K562 (cell line): ENCODE measurements around the gene FAM193A. TPM values are rescaled to one million over a fixed set of nuclear protein-coding genes. Genes with fewer than 3 reads are reported as not detected.

Source experiments
- ATAC-seq: fragments of 200-7000 bp; cut with Tn5 transposase; 3 replicates; pipeline ENCODE4 v1.9.1; 2020; ENCODE audit warnings: moderate library complexity
- BruUV-seq: library from RNA; stranded (reverse); fragments of 400-500 nt; replicated peaks from 2 replicates; lab custom pipeline; 2021; lab: Mats Ljungman, UMichigan
- CTCF ChIA-PET: fragments of 300-600 bp; formaldehyde crosslinking; extraction: SDS; loops from one replicate; lab custom pipeline; 2021; ENCODE audit warnings: low intra/inter-chr PET ratio; lab: Yijun Ruan, JAX
- POLR2A ChIA-PET: fragments of 300-600, 350-650 bp; sonication (Branson Sonifier 250); formaldehyde crosslinking; extraction: SDS; loops from one replicate; lab custom pipeline; 2021; ENCODE audit warnings: antibody characterized with exemption, inconsistent platforms; lab: Yijun Ruan, JAX
- DNase-seq, 4 experiments: peaks; one replicate each; pipeline versions ENCODE4 v3.0.0 to v3.0.0-alpha.2; 2011 to 2018; ENCODE audit warnings: low spot score in 3 of 4, mixed read lengths in 3 of 4; ENCODE audit errors: extremely low read depth in 1 of 4
- FAIRE-seq: peaks from 2 replicates; lab custom pipeline; 2011; peaks lifted over from hg19 to GRCh38; lab: Jason Lieb, UNC
- H2AFZ ChIP-seq: 2 replicates; pipeline ENCODE4 v1.6.0; 2011; ENCODE audit warnings: low read depth, low read length, control low read depth, inconsistent platforms
- H3K27ac ChIP-seq: fragments of 200-600 bp; 3 replicates; pipeline ENCODE4 v1.8.0; 2011; ENCODE audit warnings: low read depth, mild to moderate bottlenecking, control low read depth, inconsistent platforms, low read length, moderate library complexity, mixed read lengths; ENCODE audit errors: extremely low read depth
- H3K27me3 ChIP-seq, 2 experiments: fragments of 300-600 bp in 1 of 2; 2 replicates in 1 of 2; 3 replicates in 1 of 2; pipeline versions ENCODE4 v1.6.0 to v1.8.0; 2011; ENCODE audit warnings: inconsistent platforms in 2 of 2, low read length in 2 of 2, mild to moderate bottlenecking in 1 of 2, mixed read lengths in 1 of 2, moderate library complexity in 1 of 2; ENCODE audit not compliant: control insufficient read depth in 2 of 2, insufficient read depth in 2 of 2
- H3K36me3 ChIP-seq: fragments of 300-600 bp; 3 replicates; pipeline ENCODE4 v1.8.0; 2011; ENCODE audit warnings: mild to moderate bottlenecking, low read length, inconsistent platforms; ENCODE audit not compliant: control insufficient read depth, insufficient read depth
- H3K4me1 ChIP-seq, 2 experiments: fragments of 200-600 bp in 1 of 2; replicated peaks in 1 of 2; 2 replicates in 1 of 2; 3 replicates in 1 of 2; pipeline versions ENCODE4 v1.5.1 to v1.8.0; 2011; ENCODE audit warnings: inconsistent platforms in 2 of 2, low read length in 2 of 2, mild to moderate bottlenecking in 1 of 2, mixed read lengths in 1 of 2, moderate library complexity in 1 of 2; ENCODE audit not compliant: control insufficient read depth in 2 of 2, insufficient read depth in 2 of 2
- H3K4me2 ChIP-seq: 2 replicates; pipeline ENCODE4 v1.6.1; 2011; ENCODE audit warnings: low read length, control low read depth, inconsistent platforms, mixed read lengths; ENCODE audit not compliant: insufficient read depth
- H3K4me3 ChIP-seq: fragments of 200-600 bp; sonication (generic), shearing (Covaris generic); 2 replicates; pipeline ENCODE4 v1.5.1; 2016; ENCODE audit warnings: control low read depth, inconsistent platforms
- H3K79me2 ChIP-seq: fragments of 200-600 bp; 3 replicates; pipeline ENCODE4 v1.8.0; 2011; ENCODE audit warnings: low read length, inconsistent platforms; ENCODE audit not compliant: control insufficient read depth, insufficient read depth
- H3K9ac ChIP-seq, 2 experiments: 2 replicates each; pipeline versions ENCODE4 v1.6.0 to v1.6.1; 2011; ENCODE audit warnings: low read depth in 2 of 2, low read length in 2 of 2, control low read depth in 1 of 2, inconsistent platforms in 1 of 2, mild to moderate bottlenecking in 1 of 2, mixed read lengths in 1 of 2; ENCODE audit not compliant: insufficient read depth in 1 of 2
- H3K9me1 ChIP-seq: one replicate; pipeline ENCODE4 v1.6.0; 2011; ENCODE audit warnings: inconsistent platforms, mild to moderate bottlenecking, low read length, moderate library complexity; ENCODE audit not compliant: control insufficient read depth, insufficient read depth
- H3K9me3 ChIP-seq: replicated peaks from 2 replicates; pipeline ENCODE4 v1.5.1; 2011; ENCODE audit warnings: low read depth, low read length, inconsistent platforms; ENCODE audit not compliant: control insufficient read depth, insufficient read depth
- H4K20me1 ChIP-seq: replicated peaks from 2 replicates; pipeline ENCODE4 v1.6.1; 2011; ENCODE audit warnings: low read length, inconsistent platforms, mixed read lengths; ENCODE audit not compliant: control insufficient read depth, insufficient read depth
- E2F8 ChIP-seq: fragments of 450-650 bp; IDR thresholded peaks from 2 replicates; pipeline ENCODE4 v1.7.1; 2018; ENCODE audit warnings: mild to moderate bottlenecking, low read depth; ENCODE audit not compliant: partially characterized antibody
- HNRNPLL ChIP-seq: fragments of 200-400 bp; formaldehyde crosslinking; IDR thresholded peaks from 2 replicates; pipeline ENCODE4 v1.6.1; 2017; ENCODE audit warnings: low read length, low read depth, mild to moderate bottlenecking; ENCODE audit not compliant: poor library complexity, severe bottlenecking
- RBBP5 ChIP-seq: fragments of 200-600 bp; sonication (generic); IDR thresholded peaks from 2 replicates; pipeline ENCODE4 v1.6.1; 2012; ENCODE audit warnings: borderline replicate concordance, mild to moderate bottlenecking, low read length, control low read depth, inconsistent platforms; ENCODE audit not compliant: insufficient read depth, poor library complexity, severe bottlenecking
- SAP30 ChIP-seq: fragments of 200-600 bp; sonication (generic); IDR thresholded peaks from 2 replicates; pipeline ENCODE4 v1.6.1; 2012; ENCODE audit warnings: borderline replicate concordance, low read depth, mild to moderate bottlenecking, moderate library complexity, low read length, control low read depth, inconsistent platforms; ENCODE audit not compliant: insufficient read depth, poor library complexity, severe bottlenecking
- SIX5 ChIP-seq, 2 experiments: IDR thresholded peaks; 2 replicates each; pipeline ENCODE4 v1.6.1; 2011; ENCODE audit warnings: low read length in 2 of 2, borderline replicate concordance in 1 of 2, low read depth in 1 of 2, mild to moderate bottlenecking in 1 of 2, moderate library complexity in 1 of 2; ENCODE audit not compliant: insufficient read depth in 1 of 2
- SMC3 ChIP-seq: conservative IDR thresholded peaks from 2 replicates; pipeline ENCODE4 v1.6.1; 2011; ENCODE audit warnings: low read depth, low read length, improper control_type of control experiment; ENCODE audit not compliant: insufficient read depth
- SRSF1 ChIP-seq: fragments of 200-400 bp; formaldehyde crosslinking; IDR thresholded peaks from 2 replicates; pipeline ENCODE4 v1.6.1; 2017; ENCODE audit warnings: mild to moderate bottlenecking, low read depth, low read length, moderate library complexity
- TOE1 ChIP-seq, 2 experiments: fragments of 450-650 bp in 1 of 2; sonication (generic) in 1 of 2; formaldehyde crosslinking in 1 of 2; IDR thresholded peaks; 2 replicates each; pipeline versions ENCODE4 v1.7.1 to v1.8.0; 2016 to 2022; ENCODE audit warnings: borderline replicate concordance in 2 of 2, mild to moderate bottlenecking in 2 of 2, antibody characterized with exemption in 1 of 2, inconsistent platforms in 1 of 2, low read depth in 1 of 2, missing genetic modification reagents in 1 of 2, moderate library complexity in 1 of 2
- ZFX ChIP-seq: sonication (generic); formaldehyde crosslinking; IDR thresholded peaks from 2 replicates; pipeline ENCODE4 v1.8.0; 2022; ENCODE audit warnings: mild to moderate bottlenecking, missing genetic modification reagents, moderate library complexity
- ZNF511 ChIP-seq: sonication (generic); formaldehyde crosslinking; IDR thresholded peaks from 2 replicates; pipeline ENCODE4 v1.8.0; 2022; ENCODE audit warnings: mild to moderate bottlenecking, missing genetic modification reagents
- ZNF584 ChIP-seq: fragments of 200-800 bp; sonication (Bioruptor generic); IDR thresholded peaks from 2 replicates; pipeline ENCODE4 v1.6.1; 2016; ENCODE audit warnings: low read depth, mild to moderate bottlenecking, missing genetic modification characterization, missing compliant biosample characterization
- WGBS: fragments of 100-300 bp; shearing (Covaris generic); methylation state at CpG from one replicate; pipeline ENCODE4 v1.1.6; 2016; ENCODE audit warnings: low coverage, mixed read lengths; ENCODE audit not compliant: insufficient coverage; ENCODE audit errors: missing lambda C conversion rate; 5-methylcytosine and 5-hydroxymethylcytosine counted together
- in situ Hi-C: fragments of 300-500 bp; cut with MboI; formaldehyde crosslinking; loops from 4 replicates; pipeline ENCODE4 v1.15.0; 2018; ENCODE audit warnings: inconsistent platforms, mixed read lengths
- intact Hi-C: fragments of 100-400 bp; cut with micrococcal nuclease; formaldehyde crosslinking; loops from 2 replicates; pipeline ENCODE4 v1.14.2; 2022
- polyA plus RNA-seq, 8 experiments: library from polyadenylated mRNA; depleted of rRNA in 4 of 8; stranded (reverse) in 5 of 8; unstranded in 3 of 8; fragments of >200 nt; fragmentation: Nextera tagmentation in 2 of 8; fragmentation: Illumina TruSeq in 1 of 8; extraction: Ambion mirVana in 2 of 8; extraction: Trizol in 1 of 8; gene quantifications; 2 replicates each; pipeline versions ENCODE4 v1.2.1 to v1.2.3, GENCODE V29; 2011 to 2014; ENCODE audit warnings: inconsistent platforms in 1 of 8, missing spikeins in 1 of 8
- total RNA-seq, 7 experiments: library from RNA; depleted of rRNA in 6 of 7; stranded (reverse); fragments of >200 nt in 6 of 7; fragmentation: Illumina TruSeq in 2 of 7; extraction: Trizol in 2 of 7; gene quantifications; 2 replicates each; pipeline versions ENCODE4 v1.2.1 to v1.2.3, GENCODE V29; 2011 to 2021; ENCODE audit warnings: low replicate concordance in 1 of 7
- TF ChIP-seq, protein P1 (sequence below), 2 experiments: IDR thresholded peaks; 2 replicates each; pipeline ENCODE4 v1.6.1; 2011; ENCODE audit warnings: borderline replicate concordance in 1 of 2, control low read depth in 1 of 2, low read depth in 1 of 2, low read length in 1 of 2, mild to moderate bottlenecking in 1 of 2, mixed read lengths in 1 of 2, moderate library complexity in 1 of 2; ENCODE audit not compliant: insufficient read depth in 1 of 2, insufficient read length in 1 of 2, poor library complexity in 1 of 2, severe bottlenecking in 1 of 2; ENCODE audit errors: extremely low read depth in 1 of 2

Gene FAM193A
- total and polyA plus RNA-seq, 9 of the 15 experiments (the other 6 are each of a cell fraction or from before 2014, with no cell fraction given), result 0.46 to 24.6 (median 9.6) TPM

DNA sequence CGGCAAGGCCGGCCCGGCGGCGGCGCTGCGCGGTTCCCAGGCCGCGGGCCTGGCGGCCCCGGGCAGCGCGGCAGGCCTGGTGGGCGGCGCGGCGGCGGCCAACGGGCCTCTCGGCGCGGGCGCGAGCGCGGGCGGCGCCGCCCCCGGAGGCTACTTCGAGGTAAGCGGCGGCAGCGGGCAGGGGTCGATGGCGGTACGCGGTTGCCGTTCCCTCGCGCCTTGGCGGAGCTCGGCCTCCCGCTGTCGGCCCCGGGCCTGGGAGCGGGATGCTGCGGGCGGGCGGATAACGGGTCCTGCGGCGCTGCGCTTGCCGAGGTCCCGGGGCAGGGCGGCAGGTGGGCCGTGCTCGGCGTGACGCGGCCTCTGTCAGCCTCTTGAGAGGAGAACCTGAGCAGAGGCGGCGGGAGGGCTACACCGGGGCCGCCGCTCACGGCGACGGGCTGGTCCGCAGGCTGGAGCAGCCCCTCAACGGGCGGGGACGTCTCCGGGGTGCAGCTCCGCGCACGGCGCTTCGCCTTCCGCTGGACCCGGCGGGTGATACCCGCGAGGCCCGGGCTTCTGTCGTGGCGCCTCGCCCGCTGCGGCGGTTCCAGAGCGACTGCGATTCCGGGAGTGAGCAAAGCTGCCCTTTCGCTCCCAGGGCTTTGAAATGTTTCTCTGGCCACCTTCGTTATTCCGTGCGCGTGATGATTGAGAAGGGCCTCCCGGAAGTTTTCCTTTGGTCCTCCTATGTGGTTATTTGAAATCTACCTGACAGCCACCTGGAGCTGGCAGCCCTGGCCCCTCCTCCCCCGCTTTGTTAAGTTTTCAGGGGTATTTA is 774 bp downstream of the FAM193A start:
- POLR2A ChIA-PET, result interaction anchor here (0.7 to 1.2 kb wide), 7 partner anchors 12 to 135 kb away, joined by 3 to 4 read pairs (median 4); no protein-coding TSS in a partner anchor
- FAIRE-seq (no peak), DNase-seq (peak; percentile 25 to 66 (median 36)), ATAC-seq (peak; percentile 14)
- Histone ChIP-seq H3K4me1 (peaks cover 12 to 25% of the 10 kb centered on the region in 2 experiments; a peak in 4 of 5 replicates), H3K4me2 (peak overlapping the region; percentile 76), H3K4me3 (peak overlapping the region; percentile 99), H3K9me3 (no peaks in the 10 kb centered on the region), H3K36me3 (peaks cover 11% of the 10 kb centered on the region; the same call in 2 of the 3 replicates), H3K27me3 (no peaks in the 10 kb centered on the region), H2AFZ (peak overlapping the region; percentile 76), H3K9me1 (no peaks in the 10 kb centered on the region), H3K79me2 (peaks cover 64% of the 10 kb centered on the region), H4K20me1 (peaks cover 10% of the 10 kb centered on the region; the same call in 1 of the 2 replicates), H3K9ac (peak overlapping the region; percentile 86 to 100), H3K27ac (peak overlapping the region; percentile 89)
- no TSS peak for BruUV-seq
- WGBS, result under 1% methylated on average over 84 of the region's 103 CpGs
- in situ Hi-C loops (no loop called here), intact Hi-C loops (no loop called here)
- CTCF ChIA-PET, result no interaction called here
- TF ChIP-seq SRSF1 (no peak), SMC3 (no peak), SIX5 (IDR thresholded peaks at IDR 0.05; ENCODE audit: borderline replicate concordance in 1 of 2, insufficient read depth in 1 of 2, low read depth in 1 of 2, low read length in 2 of 2) (no peak), ZNF511 (CRISPR knock-in tag) (peak; percentile 32; the same call in 1 of the 2 replicates), E2F8 (no peak), SAP30 (peak; percentile 39), HNRNPLL (peak; percentile 34), RBBP5 (peak; percentile 79), ZFX (peak; percentile 87), ZNF584 (CRISPR knock-in tag) (no peak), TOE1 (IDR thresholded peaks at IDR 0.05; ENCODE audit: borderline replicate concordance) (no peak), TOE1 (CRISPR knock-in tag; IDR thresholded peaks at IDR 0.05; ENCODE audit: borderline replicate concordance, low read depth) (no peak)
- TF ChIP-seq, protein P1, sequence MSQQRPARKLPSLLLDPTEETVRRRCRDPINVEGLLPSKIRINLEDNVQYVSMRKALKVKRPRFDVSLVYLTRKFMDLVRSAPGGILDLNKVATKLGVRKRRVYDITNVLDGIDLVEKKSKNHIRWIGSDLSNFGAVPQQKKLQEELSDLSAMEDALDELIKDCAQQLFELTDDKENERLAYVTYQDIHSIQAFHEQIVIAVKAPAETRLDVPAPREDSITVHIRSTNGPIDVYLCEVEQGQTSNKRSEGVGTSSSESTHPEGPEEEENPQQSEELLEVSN (IDR thresholded peaks at IDR 0.05; ENCODE audit: borderline replicate concordance in 1 of 2, extremely low read depth in 1 of 2, insufficient read depth in 1 of 2, insufficient read length in 1 of 2, low read depth in 1 of 2, low read length in 1 of 2, poor library complexity in 1 of 2, severe bottlenecking in 1 of 2), result peak in 1 of 2 experiments; percentile 30
